ENCODE measurements around the gene ADARB1. TPM values are rescaled to one million over a fixed set of nuclear protein-coding genes. Genes with fewer than 3 reads are reported as not detected.

The ADARB1 gene
- total and polyA plus RNA-seq, 3 experiments from 2014 or later: 11.8 to 29.5 (median 28.9) TPM

GRCh38 chr21:45086337-45086958, 12.1 kb downstream of the ADARB1 start:
- Histone ChIP-seq H3K4me3 (ENCODE audit: low read length) (no peak overlapping the region), H3K4me1 (ENCODE audit: insufficient read depth, low read length) (peaks cover 78% of the 10 kb centered on the region), H3K9me3 (ENCODE audit: low read length) (no peaks in the 10 kb centered on the region), H3K36me3 (ENCODE audit: insufficient read depth, low read length) (no peaks in the 10 kb centered on the region), H3K27me3 (ENCODE audit: insufficient read depth, low read length, poor library complexity, severe bottlenecking) (no peaks in the 10 kb centered on the region), H3K27ac (ENCODE audit: low read depth, low read length) (no peak overlapping the region)
- H3K36me3 Mint-ChIP-seq: peaks cover 0 to 5% (median 3%) of the 10 kb centered on the region in 3 donors
- no peaks in the 10 kb centered on the region for H3K27me3 Mint-ChIP-seq
- DNase-seq: no peak
- ChIA-PET CTCF (interaction anchor here (1.2 to 2.3 kb wide), 2 partner anchors 10 to 42 kb away, joined by 3 to 9 read pairs; no protein-coding TSS in a partner anchor), POLR2A (no interaction called here)
- peak overlapping the region in 6 of 7 donors; percentile 60 to 88 (median 71) for H3K4me3 Mint-ChIP-seq
- H3K27ac Mint-ChIP-seq: peak overlapping the region in 6 of 8 donors; percentile 21 to 88 (median 84)
- no peaks in the 10 kb centered on the region for H3K9me3 Mint-ChIP-seq
- H3K4me1 Mint-ChIP-seq: peaks cover 84 to 97% (median 94%) of the 10 kb centered on the region in 3 donors

GRCh38 chr21:45087022-45087823, 12.8 kb downstream of the ADARB1 start:
- no peaks in the 10 kb centered on the region for H3K9me3 Mint-ChIP-seq
- POLR2A ChIA-PET: no interaction called here
- Histone ChIP-seq H3K4me3 (ENCODE audit: low read length) (peak overlapping the region; percentile 4), H3K4me1 (ENCODE audit: insufficient read depth, low read length) (peaks cover 71% of the 10 kb centered on the region), H3K27me3 (ENCODE audit: insufficient read depth, low read length, poor library complexity, severe bottlenecking) (no peaks in the 10 kb centered on the region), H3K36me3 (ENCODE audit: insufficient read depth, low read length) (no peaks in the 10 kb centered on the region), H3K9me3 (ENCODE audit: low read length) (no peaks in the 10 kb centered on the region), H3K27ac (ENCODE audit: low read depth, low read length) (no peak overlapping the region)
- H3K27me3 Mint-ChIP-seq: no peaks in the 10 kb centered on the region
- peaks cover 0 to 3% (median 1%) of the 10 kb centered on the region in 3 donors for H3K36me3 Mint-ChIP-seq
- DNase-seq: peak in 2 of 5 donors; percentile 10 to 36
- CTCF ChIA-PET: interaction anchor here (1.2 to 2.3 kb wide), 2 partner anchors 10 to 41 kb away, joined by 3 to 9 read pairs; no protein-coding TSS in a partner anchor
- H3K27ac Mint-ChIP-seq: peak overlapping the region; percentile 21 to 96 (median 84)
- peaks cover 76 to 94% (median 87%) of the 10 kb centered on the region in 3 donors for H3K4me1 Mint-ChIP-seq
- peak overlapping the region in 6 of 7 donors; percentile 60 to 88 (median 71) for H3K4me3 Mint-ChIP-seq

- ChIA-PET CTCF (no interaction called here), POLR2A (no interaction called here)
- Histone ChIP-seq H3K36me3 (ENCODE audit: insufficient read depth, low read length) (no peaks in the 10 kb centered on the region), H3K4me1 (ENCODE audit: insufficient read depth, low read length) (peaks cover 67% of the 10 kb centered on the region), H3K9me3 (ENCODE audit: low read length) (no peaks in the 10 kb centered on the region), H3K27me3 (ENCODE audit: insufficient read depth, low read length, poor library complexity, severe bottlenecking) (no peaks in the 10 kb centered on the region), H3K4me3 (ENCODE audit: low read length) (no peak overlapping the region), H3K27ac (ENCODE audit: low read depth, low read length) (no peak overlapping the region)
- Mint-ChIP-seq H3K36me3 (peaks cover 0 to 3% (median 1%) of the 10 kb centered on the region in 3 donors), H3K27ac (peak overlapping the region in 7 of 8 donors; percentile 21 to 96 (median 84)), H3K27me3 (no peaks in the 10 kb centered on the region), H3K4me1 (peaks cover 73 to 93% (median 86%) of the 10 kb centered on the region in 3 donors), H3K4me3 (peak overlapping the region in 6 of 7 donors; percentile 60 to 88 (median 71)), H3K9me3 (no peaks in the 10 kb centered on the region)
- no peak for DNase-seq
Measured at GRCh38 chr21:45088116-45088515, 13.7 kb downstream of the ADARB1 start.

- Histone ChIP-seq H3K27ac (ENCODE audit: low read depth, low read length) (no peak overlapping the region), H3K27me3 (ENCODE audit: insufficient read depth, low read length, poor library complexity, severe bottlenecking) (no peaks in the 10 kb centered on the region), H3K36me3 (ENCODE audit: insufficient read depth, low read length) (no peaks in the 10 kb centered on the region), H3K4me3 (ENCODE audit: low read length) (no peak overlapping the region), H3K9me3 (ENCODE audit: low read length) (no peaks in the 10 kb centered on the region), H3K4me1 (ENCODE audit: insufficient read depth, low read length) (peaks cover 65% of the 10 kb centered on the region)
- CTCF ChIA-PET: interaction anchor here (1.0 kb wide), 1 partner anchor 49 kb away, joined by 3 read pairs; no protein-coding TSS in a partner anchor
- Mint-ChIP-seq H3K27ac (peak overlapping the region in 1 of 8 donors; percentile 10), H3K36me3 (peaks cover 0 to 3% (median 1%) of the 10 kb centered on the region in 3 donors), H3K27me3 (no peaks in the 10 kb centered on the region), H3K4me3 (no peak overlapping the region), H3K9me3 (no peaks in the 10 kb centered on the region), H3K4me1 (peaks cover 69 to 91% (median 89%) of the 10 kb centered on the region in 3 donors)
- POLR2A ChIA-PET: no interaction called here
- DNase-seq: no peak
Measured at GRCh38 chr21:45088729-45089128, 14.3 kb downstream of the ADARB1 start.

GRCh38 chr21:45089964-45090363, 15.6 kb downstream of the ADARB1 start:
- Mint-ChIP-seq H3K36me3 (peaks cover 0 to 3% (median 0%) of the 10 kb centered on the region in 3 donors), H3K9me3 (no peaks in the 10 kb centered on the region), H3K27me3 (no peaks in the 10 kb centered on the region), H3K4me3 (no peak overlapping the region), H3K4me1 (peaks cover 66 to 91% (median 86%) of the 10 kb centered on the region in 3 donors), H3K27ac (peak overlapping the region in 2 of 8 donors; percentile 41 to 54)
- Histone ChIP-seq H3K27ac (ENCODE audit: low read depth, low read length) (no peak overlapping the region), H3K27me3 (ENCODE audit: insufficient read depth, low read length, poor library complexity, severe bottlenecking) (no peaks in the 10 kb centered on the region), H3K9me3 (ENCODE audit: low read length) (no peaks in the 10 kb centered on the region), H3K4me1 (ENCODE audit: insufficient read depth, low read length) (peaks cover 60% of the 10 kb centered on the region), H3K36me3 (ENCODE audit: insufficient read depth, low read length) (no peaks in the 10 kb centered on the region), H3K4me3 (ENCODE audit: low read length) (no peak overlapping the region)
- no peak for DNase-seq
- ChIA-PET CTCF (interaction anchor here (1.2 kb wide), 1 partner anchor 37 kb away, joined by 3 read pairs; no protein-coding TSS in a partner anchor), POLR2A (interaction anchor here (0.9 kb wide), 1 partner anchor 208 kb away, joined by 3 read pairs; no protein-coding TSS in a partner anchor)

GRCh38 chr21:45090966-45091365, 16.6 kb downstream of the ADARB1 start:
- no peak overlapping the region for H3K27ac Mint-ChIP-seq
- no peak overlapping the region for H3K4me3 ChIP-seq (ENCODE audit: low read length)
- peaks cover 0 to 3% (median 0%) of the 10 kb centered on the region in 3 donors for H3K36me3 Mint-ChIP-seq
- DNase-seq: no peak
- POLR2A ChIA-PET: interaction anchor here (0.9 kb wide), 1 partner anchor 209 kb away, joined by 3 read pairs; no protein-coding TSS in a partner anchor
- no peaks in the 10 kb centered on the region for H3K27me3 Mint-ChIP-seq
- CTCF ChIA-PET: interaction anchor here (1.2 kb wide), 1 partner anchor 36 kb away, joined by 3 read pairs; no protein-coding TSS in a partner anchor
- H3K27ac ChIP-seq (ENCODE audit: low read depth, low read length): no peak overlapping the region
- no peaks in the 10 kb centered on the region for H3K9me3 Mint-ChIP-seq
- no peaks in the 10 kb centered on the region for H3K36me3 ChIP-seq (ENCODE audit: insufficient read depth, low read length)
- peaks cover 58 to 83% (median 76%) of the 10 kb centered on the region in 3 donors for H3K4me1 Mint-ChIP-seq
- H3K27me3 ChIP-seq (ENCODE audit: insufficient read depth, low read length, poor library complexity, severe bottlenecking): no peaks in the 10 kb centered on the region
- H3K9me3 ChIP-seq (ENCODE audit: low read length): no peaks in the 10 kb centered on the region
- no peak overlapping the region for H3K4me3 Mint-ChIP-seq
- peaks cover 50% of the 10 kb centered on the region for H3K4me1 ChIP-seq (ENCODE audit: insufficient read depth, low read length)

GRCh38 chr21:45091550-45092322, 17.4 kb downstream of the ADARB1 start:
- H3K9me3 Mint-ChIP-seq: no peaks in the 10 kb centered on the region
- POLR2A ChIA-PET: no interaction called here
- no peak for DNase-seq
- no peaks in the 10 kb centered on the region for H3K9me3 ChIP-seq (ENCODE audit: low read length)
- CTCF ChIA-PET: no interaction called here
- peaks cover 51 to 79% (median 73%) of the 10 kb centered on the region in 3 donors for H3K4me1 Mint-ChIP-seq
- no peak overlapping the region for H3K4me3 ChIP-seq (ENCODE audit: low read length)
- no peak overlapping the region for H3K27ac Mint-ChIP-seq
- no peak overlapping the region for H3K4me3 Mint-ChIP-seq
- no peaks in the 10 kb centered on the region for H3K27me3 Mint-ChIP-seq
- peaks cover 0 to 3% (median 0%) of the 10 kb centered on the region in 3 donors for H3K36me3 Mint-ChIP-seq
- H3K27me3 ChIP-seq (ENCODE audit: insufficient read depth, low read length, poor library complexity, severe bottlenecking): no peaks in the 10 kb centered on the region
- H3K4me1 ChIP-seq (ENCODE audit: insufficient read depth, low read length): peaks cover 42% of the 10 kb centered on the region
- H3K27ac ChIP-seq (ENCODE audit: low read depth, low read length): no peak overlapping the region
- no peaks in the 10 kb centered on the region for H3K36me3 ChIP-seq (ENCODE audit: insufficient read depth, low read length)

Data from CD8-positive, alpha-beta memory T cell (primary cell).